ENCODE results near the gene AMER3.

- TF ChIP-seq CTCF (IDR thresholded peaks at IDR 0.05; ENCODE audit: low read length) (no peak), EZH2 (optimal IDR thresholded peaks at IDR 0.05; ENCODE audit: low read depth, low read length) (no peak), EZH2phosphoT487 (IDR thresholded peaks at IDR 0.05; ENCODE audit: low read length) (no peak)
Measured at GRCh38 chr2:130720036-130720435, 35.3 kb upstream of the AMER3 start.
